ENCODE measurements around the gene TRHDE.
"Not testable (repeated sequence)": the region's sequence is repeated elsewhere in the genome, so short reads cannot be mapped to it uniquely, and the experiment has no call there.

TRHDE gene

DNA sequence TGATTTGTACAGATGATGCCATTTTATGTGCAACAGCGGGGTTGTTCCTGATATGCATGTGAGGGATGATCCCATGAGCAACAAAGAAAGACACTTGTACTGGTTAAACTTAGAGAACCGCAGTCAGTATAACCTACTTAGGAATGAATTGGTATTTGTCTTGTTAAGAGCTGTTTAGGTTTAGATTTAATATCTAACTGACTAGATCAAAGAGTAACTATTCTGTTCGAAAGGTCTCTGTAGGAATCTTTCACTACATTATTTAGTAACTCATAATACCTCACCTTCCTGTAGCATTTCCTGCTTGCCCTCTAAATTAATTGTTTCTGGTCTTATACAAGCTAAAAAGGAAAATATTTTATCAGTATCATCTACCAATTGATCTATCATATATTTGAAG is 350.4 kb downstream of the TRHDE start:
- no peak for DNase-seq (ENCODE audit: low spot score)

GRCh38 chr12:72631926-72632685 is 359.9 kb downstream of the TRHDE start:
- no peak for DNase-seq (ENCODE audit: low spot score)

DNA sequence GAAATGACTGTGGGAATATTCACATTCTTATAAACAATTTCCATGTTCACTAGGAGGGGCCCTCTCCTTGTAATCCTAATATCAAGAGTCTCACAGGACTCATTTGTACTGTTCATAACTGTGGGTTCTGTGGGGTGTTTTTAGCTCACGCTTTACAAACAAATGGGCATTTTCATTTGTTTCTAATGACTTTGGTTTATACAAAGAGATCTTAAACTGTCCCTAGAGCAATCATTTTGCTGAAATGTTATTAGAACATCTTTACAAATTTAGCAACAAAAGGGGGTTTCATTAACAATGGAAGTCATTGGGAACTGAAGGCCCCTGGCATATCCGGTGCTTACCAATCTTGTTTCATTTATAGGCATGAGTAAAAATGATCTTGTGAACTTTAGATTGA is 370.5 kb downstream of the TRHDE start:
- DNase-seq (ENCODE audit: low spot score) = no peak

GRCh38 chr12:72647139-72647538 is 375.0 kb downstream of the TRHDE start:
- DNase-seq (ENCODE audit: low spot score) = no peak

GRCh38 chr12:72658615-72659014 is 386.4 kb downstream of the TRHDE start:
- DNase-seq (ENCODE audit: low spot score) = no peak

- not testable (repeated sequence) for DNase-seq (ENCODE audit: low spot score)
Measured at GRCh38 chr12:72660174-72660573, 388.0 kb downstream of the TRHDE start.

DNA sequence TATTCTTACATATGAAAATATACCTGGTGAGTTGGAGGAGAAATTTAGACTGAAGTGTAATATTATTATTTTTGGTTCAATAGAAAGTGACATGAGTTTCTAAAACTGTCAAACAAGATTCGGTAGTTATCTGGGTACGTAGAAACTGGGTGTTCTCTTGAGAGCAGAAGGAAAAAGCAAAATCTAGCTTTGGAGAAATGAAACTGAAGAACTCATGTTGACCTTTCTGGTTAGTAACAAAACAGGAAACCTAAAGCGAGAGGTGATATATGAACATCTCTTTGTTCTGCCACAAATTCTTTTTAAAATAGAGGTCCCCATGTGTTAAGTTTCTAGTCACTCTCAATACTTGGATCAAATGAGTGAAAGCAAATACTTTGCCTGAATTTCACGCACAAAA is 401.7 kb downstream of the TRHDE start:
- DNase-seq (ENCODE audit: low spot score) = no peak

GRCh38 chr12:72676556-72676955 is 404.4 kb downstream of the TRHDE start:
- no peak for DNase-seq (ENCODE audit: low spot score)

- no peak for DNase-seq (ENCODE audit: low spot score)
Measured at GRCh38 chr12:72677139-72677538, 405.0 kb downstream of the TRHDE start.

DNA sequence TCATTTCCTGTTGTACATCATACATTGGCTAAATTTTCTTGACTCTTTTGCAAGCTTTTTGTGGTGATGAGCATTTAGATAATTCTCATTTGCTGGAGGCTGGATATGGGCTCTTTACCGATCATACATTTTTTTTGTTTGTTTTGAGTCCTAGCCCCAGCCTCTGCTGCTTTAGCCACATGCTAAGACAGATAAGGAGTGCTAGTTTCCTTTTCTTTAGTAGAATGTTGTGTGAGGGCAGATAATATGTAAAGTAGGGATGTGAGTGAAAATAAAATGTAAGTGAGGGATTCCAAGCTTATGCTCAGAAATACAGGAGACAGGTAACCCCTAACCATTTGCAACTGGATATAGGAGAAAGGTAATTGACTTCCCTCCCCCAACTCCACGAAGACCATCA is 405.7 kb downstream of the TRHDE start:
- DNase-seq (ENCODE audit: low spot score) = no peak

DNA sequence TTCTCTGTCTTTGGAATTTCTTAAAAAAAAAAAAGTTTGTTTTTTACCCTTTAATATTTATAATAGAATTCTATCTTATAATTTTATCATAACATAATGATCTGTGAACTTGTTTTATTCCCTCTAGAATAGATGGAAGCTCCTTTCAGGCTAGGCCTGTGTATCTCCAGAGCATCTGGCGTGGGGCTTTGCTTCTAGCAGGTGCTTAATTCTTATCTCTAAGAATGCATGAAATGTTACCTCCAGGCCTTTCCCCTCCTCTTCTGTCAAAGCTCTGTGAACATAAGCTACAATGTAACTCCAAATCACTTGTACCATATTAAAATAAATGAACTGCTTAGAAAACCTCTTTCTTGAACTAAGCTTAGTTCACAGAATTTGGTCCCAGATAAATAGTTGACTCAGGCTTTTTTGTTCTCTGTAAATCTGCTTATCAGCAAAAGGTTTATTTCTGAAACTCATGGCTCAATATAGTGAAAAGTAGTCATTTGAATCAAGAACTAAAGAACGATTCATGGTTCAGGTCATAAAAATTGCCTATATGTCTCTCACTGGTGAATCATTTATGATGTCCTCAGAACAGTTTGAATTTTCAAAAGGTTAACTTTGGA is 407.1 kb downstream of the TRHDE start:
- DNase-seq (ENCODE audit: low spot score) = no peak

- no peak for DNase-seq (ENCODE audit: low spot score)
Measured at GRCh38 chr12:72681028-72681427, 408.9 kb downstream of the TRHDE start.

- DNase-seq (ENCODE audit: low spot score) = no peak
Measured at GRCh38 chr12:72684491-72684890, 412.3 kb downstream of the TRHDE start.

- no peak for DNase-seq (ENCODE audit: low spot score)
Measured at GRCh38 chr12:72692338-72692737, 420.2 kb downstream of the TRHDE start.

GRCh38 chr12:72694193-72694592 is 422.0 kb downstream of the TRHDE start:
- no peak for DNase-seq (ENCODE audit: low spot score)

DNA sequence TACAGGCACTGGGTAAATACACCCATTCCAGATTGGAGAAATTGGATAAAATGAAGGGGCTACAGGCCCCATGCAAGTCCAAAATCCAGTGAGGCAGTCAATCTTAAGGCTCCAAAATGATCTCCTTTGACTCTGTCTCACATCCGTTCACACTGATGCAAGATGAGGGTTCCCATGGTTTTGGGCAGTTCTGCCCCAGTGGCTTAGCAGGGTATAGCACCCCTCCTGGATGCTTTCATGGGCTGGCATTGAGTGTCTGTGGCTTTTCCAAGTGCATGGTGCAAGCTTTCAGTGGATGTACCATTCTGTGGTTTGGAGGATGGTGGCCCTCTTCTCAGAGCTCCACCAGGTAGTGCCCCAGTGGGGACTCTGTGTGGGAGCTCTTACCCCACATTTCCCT is 427.2 kb downstream of the TRHDE start:
- DNase-seq (ENCODE audit: low spot score) = no peak

- not testable (repeated sequence) for DNase-seq (ENCODE audit: low spot score)
Measured at GRCh38 chr12:72712025-72712424, 439.9 kb downstream of the TRHDE start.

DNA sequence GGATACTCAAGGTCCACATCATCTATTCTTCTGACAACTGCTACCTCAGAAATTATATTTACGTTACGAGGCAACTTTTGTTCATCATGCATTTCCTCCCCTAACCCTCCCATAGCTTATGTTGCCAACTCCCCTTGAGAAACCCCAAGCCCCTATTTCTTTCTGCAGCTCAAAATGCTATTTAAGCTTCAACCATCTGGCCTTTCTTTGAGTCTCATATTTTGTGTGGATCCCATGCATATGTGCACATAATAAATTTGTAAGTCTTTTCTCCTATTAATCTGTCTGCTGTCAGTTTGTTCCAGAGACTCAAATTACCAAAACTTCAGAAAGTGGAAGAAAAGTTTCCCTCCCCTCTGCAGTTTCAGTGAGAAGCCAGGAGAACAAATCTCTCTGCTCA is 444.1 kb downstream of the TRHDE start:
- no peak for DNase-seq (ENCODE audit: low spot score)

GRCh38 chr12:72717036-72717435 is 444.9 kb downstream of the TRHDE start:
- no peak for DNase-seq (ENCODE audit: low spot score)
